Adrenal gland (tissue), 5 donors: Measurements from ENCODE around the gene NVL.

Experiments used
- POLR2A ChIP-seq, 2 donors: fragments of 450-650 bp; IDR thresholded peaks; one replicate each; pipeline ENCODE4 v1.6.1; 2017; ENCODE audit warnings: antibody characterized with exemption in 2 of 2, mild to moderate bottlenecking in 2 of 2, moderate library complexity in 1 of 2
- TF ChIP-seq, protein P1 (sequence below), 6 experiments: fragments of 450-650 bp in 4 of 6; fragments of 200-600 bp in 2 of 6; sonication (generic) in 1 of 6; IDR thresholded peaks; 1 replicate in 5 of 6; 2 replicates in 1 of 6; pipeline versions ENCODE4 v1.5.1 to v1.8.0; 2016 to 2021; ENCODE audit warnings: antibody characterized with exemption in 6 of 6, mild to moderate bottlenecking in 2 of 6, moderate library complexity in 1 of 6
- donor health status: DM: no; HTN: no; CAD: no.

DNA sequence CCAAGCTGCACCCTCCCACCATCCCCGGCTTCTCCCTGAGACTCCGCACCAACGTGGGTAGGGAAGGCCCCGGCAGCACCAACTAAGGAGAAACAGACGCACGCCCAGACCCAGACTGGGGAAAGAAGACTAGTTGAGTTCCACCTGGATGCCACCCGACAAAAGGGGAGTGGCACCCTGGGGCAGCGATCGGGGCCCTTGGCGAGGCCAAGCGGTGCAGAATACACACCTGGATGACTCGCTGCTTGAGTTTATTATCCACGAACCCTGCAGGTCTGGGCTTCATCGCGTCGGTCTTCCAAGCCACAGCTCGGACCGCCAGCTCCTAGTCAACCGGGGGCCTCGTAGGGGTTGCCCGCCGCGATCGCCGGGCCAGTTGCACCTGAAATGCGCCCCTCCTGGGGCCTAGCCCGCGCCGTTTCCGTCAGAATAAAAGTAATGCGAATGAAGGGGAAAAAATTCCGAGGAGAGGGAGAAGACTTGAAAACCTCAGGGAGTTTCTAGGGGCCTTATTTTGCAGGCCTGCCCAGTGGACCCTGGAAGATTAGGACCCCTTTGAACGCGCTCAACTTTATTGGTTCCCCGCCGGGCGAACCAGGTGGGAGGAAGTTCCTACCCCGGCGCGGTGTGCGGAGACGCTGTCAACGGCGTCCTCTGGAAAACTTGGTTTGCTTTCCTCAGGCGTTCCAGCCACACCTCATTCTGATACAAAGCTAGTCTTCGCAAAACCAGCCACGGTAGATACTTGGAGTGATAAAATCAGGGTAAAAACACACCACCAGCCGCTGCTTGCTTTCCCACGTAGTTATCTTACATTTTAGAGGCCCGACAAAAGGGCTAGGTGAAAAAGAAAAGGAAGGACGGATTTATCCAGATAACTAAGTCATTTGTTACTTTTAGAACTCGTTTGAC, at the start of gene NVL:
- TF ChIP-seq, protein P1, sequence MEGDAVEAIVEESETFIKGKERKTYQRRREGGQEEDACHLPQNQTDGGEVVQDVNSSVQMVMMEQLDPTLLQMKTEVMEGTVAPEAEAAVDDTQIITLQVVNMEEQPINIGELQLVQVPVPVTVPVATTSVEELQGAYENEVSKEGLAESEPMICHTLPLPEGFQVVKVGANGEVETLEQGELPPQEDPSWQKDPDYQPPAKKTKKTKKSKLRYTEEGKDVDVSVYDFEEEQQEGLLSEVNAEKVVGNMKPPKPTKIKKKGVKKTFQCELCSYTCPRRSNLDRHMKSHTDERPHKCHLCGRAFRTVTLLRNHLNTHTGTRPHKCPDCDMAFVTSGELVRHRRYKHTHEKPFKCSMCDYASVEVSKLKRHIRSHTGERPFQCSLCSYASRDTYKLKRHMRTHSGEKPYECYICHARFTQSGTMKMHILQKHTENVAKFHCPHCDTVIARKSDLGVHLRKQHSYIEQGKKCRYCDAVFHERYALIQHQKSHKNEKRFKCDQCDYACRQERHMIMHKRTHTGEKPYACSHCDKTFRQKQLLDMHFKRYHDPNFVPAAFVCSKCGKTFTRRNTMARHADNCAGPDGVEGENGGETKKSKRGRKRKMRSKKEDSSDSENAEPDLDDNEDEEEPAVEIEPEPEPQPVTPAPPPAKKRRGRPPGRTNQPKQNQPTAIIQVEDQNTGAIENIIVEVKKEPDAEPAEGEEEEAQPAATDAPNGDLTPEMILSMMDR (IDR thresholded peaks at IDR 0.05) = no peak
- TF ChIP-seq POLR2A (IDR thresholded peaks at IDR 0.05) = peak; percentile 42 to 63
